Ramos (cell line): Measurements from ENCODE around the gene ARL4C.
"Not testable (repeated sequence)": the region's sequence is repeated elsewhere in the genome, so short reads cannot be mapped to it uniquely, and the experiment has no call there.

Source experiments
- in situ Hi-C: fragments of 300-500 bp; cut with MboI; formaldehyde crosslinking; loops from one replicate; pipeline ENCODE4 v1.14.3; 2022; ENCODE audit warnings: low sequenced_read_pairs; ENCODE audit not compliant: unreplicated experiment

Gene ARL4C

GRCh38 chr2:234479465-234479864 lies 17.4 kb downstream of the ARL4C start:
- in situ Hi-C loops: no loop called here

- in situ Hi-C loops: no loop called here
Measured at GRCh38 chr2:234478121-234478858, 18.6 kb downstream of the ARL4C start.

GRCh38 chr2:234476766-234477165 lies 20.1 kb downstream of the ARL4C start:
- in situ Hi-C loops: no loop called here

- in situ Hi-C loops: no loop called here
Measured at GRCh38 chr2:234474654-234475053, 22.2 kb downstream of the ARL4C start.

- in situ Hi-C loops: no loop called here
Measured at GRCh38 chr2:234472155-234472554, 24.7 kb downstream of the ARL4C start.

GRCh38 chr2:234469972-234470371 lies 26.9 kb downstream of the ARL4C start:
- in situ Hi-C loops: no loop called here

GRCh38 chr2:234469251-234469845 lies 27.5 kb downstream of the ARL4C start:
- in situ Hi-C loops: no loop called here

DNA sequence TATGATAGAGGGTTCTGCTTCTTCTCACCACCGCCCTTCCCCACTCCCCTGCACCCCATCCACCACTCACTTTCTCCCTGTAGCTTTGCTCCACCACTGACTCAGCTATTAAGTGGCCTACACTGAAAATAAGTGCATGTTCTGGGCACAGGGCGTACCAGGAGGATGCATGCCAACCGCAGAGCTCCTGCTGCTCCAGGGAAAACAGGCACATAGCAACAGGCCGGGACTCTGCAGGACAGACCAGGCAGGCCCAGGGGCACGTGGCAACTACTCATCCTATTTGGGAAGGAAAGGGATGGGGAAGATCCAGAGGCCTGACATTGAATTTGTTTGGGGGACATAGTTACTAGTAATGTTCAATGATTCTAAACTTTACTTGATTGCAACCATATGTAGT lies 28.4 kb downstream of the ARL4C start:
- in situ Hi-C loops: no loop called here

DNA sequence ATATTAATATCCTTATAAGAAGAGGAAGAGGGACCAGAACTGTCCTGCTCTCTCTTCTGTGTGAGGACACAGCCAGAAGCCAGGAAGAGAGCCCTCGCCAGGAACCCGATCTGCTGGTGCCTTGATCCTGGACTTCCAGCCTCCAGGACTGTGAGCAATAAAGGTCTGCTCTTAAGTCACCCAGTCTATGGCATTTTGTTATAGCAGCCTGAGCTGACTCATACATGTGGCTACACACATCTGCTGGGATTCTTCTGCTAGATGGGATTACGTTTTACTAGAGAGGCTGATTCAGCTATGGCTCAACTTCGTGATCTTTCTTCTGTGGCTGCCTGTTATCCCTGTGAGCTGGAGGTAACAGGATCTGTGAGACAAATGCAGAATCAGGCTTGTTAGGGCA lies 29.6 kb downstream of the ARL4C start:
- in situ Hi-C loops: no loop called here

DNA sequence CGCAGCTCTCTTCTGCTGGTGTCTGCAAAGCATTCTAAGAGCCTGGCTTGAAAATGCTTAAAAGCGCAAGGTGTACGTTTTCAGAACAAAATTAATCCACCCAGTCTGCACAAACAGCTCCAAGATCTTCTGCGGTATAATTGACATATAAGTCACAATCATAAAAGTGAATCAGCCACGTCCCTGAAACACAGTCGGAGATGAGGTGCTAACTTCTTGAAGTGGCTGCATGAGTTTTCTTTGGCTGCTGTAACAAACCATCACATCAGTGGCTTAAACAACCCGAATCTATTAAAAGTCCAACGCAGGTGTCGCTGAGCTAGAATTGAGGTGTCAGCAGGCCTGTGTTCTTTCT lies 32.6 kb downstream of the ARL4C start:
- in situ Hi-C loops: no loop called here

DNA sequence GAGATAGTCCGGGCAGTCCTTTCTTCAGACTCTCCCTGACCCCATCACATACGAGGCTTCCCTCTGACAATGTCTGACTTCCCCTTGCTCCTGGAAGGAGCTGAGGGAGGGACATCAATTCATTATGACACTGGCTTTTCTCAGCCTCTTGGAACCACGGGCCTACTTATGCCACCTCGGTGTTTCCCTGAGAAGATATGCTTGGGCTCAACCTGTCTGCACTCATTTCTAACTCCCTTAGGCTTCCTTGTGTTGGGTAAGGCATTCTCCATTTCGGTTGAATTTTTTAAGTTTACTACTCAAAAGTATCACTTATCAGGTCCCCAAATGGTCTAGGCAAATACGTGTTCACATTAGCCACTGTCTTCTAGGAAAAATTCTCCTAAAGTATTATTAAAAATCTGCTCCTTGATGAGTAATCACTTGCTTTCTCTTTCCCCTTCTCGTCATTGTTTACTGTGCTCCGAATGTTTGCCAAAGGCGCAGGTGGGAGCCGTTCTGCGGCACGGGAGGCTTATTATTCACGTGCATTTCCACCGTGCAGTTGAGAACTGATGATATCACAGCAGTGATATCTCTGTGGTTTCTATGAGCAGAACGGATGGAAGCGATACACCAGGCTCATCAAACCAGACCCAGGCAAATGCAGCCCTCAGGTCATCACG lies 33.1 kb downstream of the ARL4C start:
- in situ Hi-C loops: no loop called here

DNA sequence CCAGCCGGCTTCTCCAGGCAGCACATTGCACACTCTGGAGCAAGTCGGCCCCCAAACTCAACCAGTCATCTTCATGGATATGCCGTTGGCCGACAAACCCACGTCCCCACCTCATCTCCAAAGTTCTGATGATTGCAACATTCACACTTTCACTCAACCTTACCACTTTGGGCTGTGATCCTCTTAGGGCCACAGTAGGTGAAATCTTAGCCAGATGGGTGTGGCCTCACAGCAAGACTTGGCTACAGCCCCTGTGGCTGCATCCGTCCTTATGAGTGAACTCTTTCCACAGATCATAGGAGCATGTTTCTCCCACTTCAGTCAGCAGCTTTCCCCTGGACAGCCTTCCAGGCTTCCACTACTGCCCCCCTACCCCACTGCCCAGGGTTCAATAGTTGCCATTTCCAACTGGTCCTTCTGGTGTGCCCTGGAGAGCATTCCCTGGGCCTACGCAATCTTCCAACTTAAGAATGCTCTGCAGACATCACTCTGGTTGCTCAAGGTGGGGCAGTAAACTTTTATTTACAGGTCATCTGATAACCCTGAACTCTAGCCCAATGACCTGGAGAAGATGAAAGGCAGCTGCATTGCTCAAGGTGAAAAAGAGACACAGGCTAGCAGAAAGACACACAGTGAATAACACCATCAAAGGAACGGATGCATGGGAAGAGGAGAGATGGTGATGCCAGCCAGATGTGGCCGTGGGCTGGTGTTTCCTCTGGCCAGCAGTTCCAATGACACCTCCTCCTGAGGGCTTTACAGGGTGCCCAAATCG lies 34.5 kb downstream of the ARL4C start:
- in situ Hi-C loops: no loop called here

- in situ Hi-C loops: no loop called here
Measured at GRCh38 chr2:234459401-234460009, 37.4 kb downstream of the ARL4C start.

DNA sequence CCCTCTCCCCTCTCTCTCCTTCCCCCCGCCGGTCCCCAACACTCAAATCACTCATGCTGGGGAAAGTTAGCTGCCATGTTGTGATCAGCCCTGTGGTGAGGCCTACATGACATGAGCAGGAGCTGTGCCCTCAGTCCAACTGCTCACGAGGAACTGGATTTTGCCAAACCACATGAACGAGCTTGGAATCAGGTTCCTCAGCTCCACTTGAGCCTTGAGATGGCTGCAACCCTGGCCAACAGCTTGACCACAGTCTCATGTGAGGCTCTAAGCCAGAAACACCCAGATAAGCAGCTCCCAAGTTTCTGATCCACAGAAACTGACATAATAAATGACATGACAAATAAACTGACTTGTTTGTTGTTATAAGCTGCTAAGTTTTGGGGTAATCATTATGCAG lies 38.4 kb downstream of the ARL4C start:
- in situ Hi-C loops: no loop called here

GRCh38 chr2:234457421-234457820 lies 39.5 kb downstream of the ARL4C start:
- in situ Hi-C loops: no loop called here

DNA sequence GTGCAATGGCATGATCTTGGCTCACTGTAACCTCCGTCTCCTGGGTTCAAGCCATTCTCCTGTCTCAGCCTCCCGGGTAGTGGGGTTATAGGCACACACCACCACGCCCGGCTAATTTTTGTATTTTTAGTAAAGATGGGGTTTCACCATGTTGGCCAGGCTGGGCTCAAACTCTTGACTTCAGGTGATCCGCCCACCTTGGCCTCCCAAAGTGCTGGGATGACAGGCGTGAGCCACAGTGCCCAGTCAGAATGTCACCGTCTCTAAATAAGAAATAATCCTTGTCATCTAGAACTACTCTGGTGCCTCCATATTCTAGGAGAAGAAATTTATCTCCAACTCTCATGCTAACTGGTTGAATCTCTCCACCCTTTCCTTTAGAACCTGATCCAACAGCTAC lies 41.6 kb downstream of the ARL4C start:
- in situ Hi-C loops: not testable (repeated sequence)

DNA sequence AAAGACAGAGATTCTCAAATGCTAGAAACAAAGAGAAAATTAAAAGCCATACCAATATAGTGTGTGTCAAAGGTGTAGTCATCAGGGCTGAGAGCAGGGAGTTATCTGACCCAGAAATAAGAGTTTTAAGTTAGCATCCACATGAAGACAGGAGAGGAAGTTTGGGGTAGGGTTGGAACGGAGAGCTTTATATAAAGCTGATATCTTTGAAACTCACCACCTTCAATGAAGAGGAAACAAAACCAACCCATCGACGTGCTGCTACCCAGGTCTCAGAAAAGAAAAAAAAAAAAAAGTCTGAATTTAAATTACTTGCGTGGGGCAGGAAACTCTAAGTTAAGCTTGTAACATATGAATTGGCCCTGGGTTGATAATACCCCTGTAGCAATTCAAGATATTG lies 42.4 kb downstream of the ARL4C start:
- in situ Hi-C loops: no loop called here

- in situ Hi-C loops: no loop called here
Measured at GRCh38 chr2:234453216-234453615, 43.7 kb downstream of the ARL4C start.

DNA sequence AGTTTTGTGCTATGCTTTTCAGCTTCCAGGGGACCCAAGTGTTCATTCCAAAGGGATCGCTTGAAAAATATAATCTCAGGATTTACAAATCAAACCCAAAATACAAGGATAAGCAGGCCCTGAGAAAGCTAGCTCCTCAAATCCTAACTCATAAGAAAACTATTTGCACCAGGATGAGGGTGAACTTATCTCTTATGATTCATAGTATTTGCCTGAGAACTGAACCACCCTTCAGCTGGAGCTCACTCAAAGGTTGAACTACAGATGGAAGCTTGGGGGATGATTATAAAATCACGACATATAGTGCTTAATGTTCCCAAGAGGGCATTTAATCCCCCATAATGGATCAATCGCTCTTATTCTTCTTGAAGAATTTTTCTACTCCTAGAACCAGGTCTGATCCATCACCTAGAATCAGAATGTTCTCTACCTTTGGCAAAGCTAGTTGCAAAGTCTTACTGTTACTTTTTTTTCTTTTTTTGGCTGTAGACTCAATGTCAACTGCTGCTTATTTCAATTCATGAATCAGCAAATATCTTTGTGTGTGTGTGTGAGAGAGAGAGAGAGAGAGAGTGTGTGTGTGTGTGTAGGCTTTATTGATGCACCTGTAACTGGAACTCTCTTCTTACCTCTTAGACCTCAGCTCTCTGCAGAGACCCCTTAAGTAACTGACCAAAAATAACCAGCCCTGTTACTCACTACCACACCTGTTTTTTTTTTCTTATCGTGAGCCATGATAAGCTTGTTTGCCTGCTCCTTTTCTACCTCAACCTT lies 44.8 kb downstream of the ARL4C start:
- in situ Hi-C loops: no loop called here

DNA sequence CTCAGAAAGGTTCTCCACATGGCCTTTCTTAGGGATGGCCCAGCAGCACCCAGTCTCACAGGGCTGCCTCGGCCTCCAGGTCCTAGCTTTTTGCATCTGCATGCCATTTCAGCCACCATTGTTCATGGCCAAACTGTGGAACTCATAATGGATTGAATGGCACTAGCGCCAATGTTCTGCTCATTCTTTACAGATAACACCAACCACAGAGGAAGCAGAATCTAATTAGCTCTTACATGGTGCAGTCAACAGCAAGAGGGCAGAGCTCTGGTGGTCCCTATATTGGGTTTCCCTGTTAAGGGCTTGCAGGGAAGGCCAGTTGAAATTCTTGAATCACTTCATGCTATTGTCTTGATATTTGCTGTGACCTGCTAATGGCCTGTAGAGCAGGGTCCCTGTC lies 45.6 kb downstream of the ARL4C start:
- in situ Hi-C loops: no loop called here
